Measurements from ENCODE around the gene ADGRV1.
"Not testable (repeated sequence)": the region's sequence is repeated elsewhere in the genome, so short reads cannot be mapped to it uniquely, and the experiment has no call there.

Gene ADGRV1

GRCh38 chr5:91059409-91059808 lies 500.8 kb downstream of the ADGRV1 start:
- H3K36me3 ChIP-seq (ENCODE audit: control insufficient read depth, insufficient read depth, low read length), result no peaks in the 10 kb centered on the region
- no peak overlapping the region for H3K9ac ChIP-seq (ENCODE audit: low read depth, low read length)
- no peaks in the 10 kb centered on the region for H3K27me3 ChIP-seq (ENCODE audit: control insufficient read depth, insufficient read depth, low read length)
- H3K9me3 ChIP-seq (ENCODE audit: control insufficient read depth, insufficient read depth, low read length), result no peaks in the 10 kb centered on the region
- H3K4me1 ChIP-seq (ENCODE audit: control insufficient read depth, insufficient read depth, low read length), result no peaks in the 10 kb centered on the region
- no peak overlapping the region for H3K4me3 ChIP-seq (ENCODE audit: low read depth, low read length)

GRCh38 chr5:91061094-91061493 lies 502.5 kb downstream of the ADGRV1 start:
- Histone ChIP-seq H3K9ac (ENCODE audit: low read depth, low read length) (no peak overlapping the region), H3K4me1 (ENCODE audit: control insufficient read depth, insufficient read depth, low read length) (no peaks in the 10 kb centered on the region), H3K4me3 (ENCODE audit: low read depth, low read length) (no peak overlapping the region), H3K36me3 (ENCODE audit: control insufficient read depth, insufficient read depth, low read length) (no peaks in the 10 kb centered on the region), H3K27me3 (ENCODE audit: control insufficient read depth, insufficient read depth, low read length) (no peaks in the 10 kb centered on the region), H3K9me3 (ENCODE audit: control insufficient read depth, insufficient read depth, low read length) (no peaks in the 10 kb centered on the region)

DNA sequence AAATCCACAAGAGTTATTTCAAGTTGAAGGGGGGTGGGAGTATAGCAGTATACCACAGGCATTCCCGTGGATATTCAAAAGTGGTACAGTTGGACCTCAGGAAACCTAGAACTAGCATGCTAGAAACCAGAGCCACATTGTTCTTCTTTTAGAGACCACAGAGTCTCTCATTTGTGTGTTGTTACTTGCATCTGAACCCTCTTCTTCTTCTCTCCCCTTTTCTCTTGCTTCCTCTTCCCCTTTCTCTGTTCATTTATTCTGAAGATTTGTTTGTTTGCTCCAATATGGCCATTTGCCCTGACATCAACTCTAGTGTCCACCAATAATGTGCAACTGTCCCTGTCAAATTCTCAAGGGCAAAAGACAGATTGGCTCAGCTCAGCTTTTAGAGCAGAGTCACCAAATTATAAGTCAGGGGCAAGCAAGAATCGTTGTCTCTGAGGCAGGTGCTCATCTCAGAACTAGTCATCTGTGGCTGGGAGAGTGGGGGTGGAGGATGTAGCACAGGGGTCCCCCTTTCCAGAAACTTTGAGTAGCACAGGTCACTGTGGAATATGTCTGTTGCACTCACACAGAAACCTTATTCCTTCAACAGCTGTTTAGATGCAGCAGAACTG lies 503.5 kb downstream of the ADGRV1 start:
- Histone ChIP-seq H3K4me3 (ENCODE audit: low read depth, low read length) (no peak overlapping the region), H3K4me1 (ENCODE audit: control insufficient read depth, insufficient read depth, low read length) (no peaks in the 10 kb centered on the region), H3K9ac (ENCODE audit: low read depth, low read length) (no peak overlapping the region), H3K36me3 (ENCODE audit: control insufficient read depth, insufficient read depth, low read length) (no peaks in the 10 kb centered on the region), H3K9me3 (ENCODE audit: control insufficient read depth, insufficient read depth, low read length) (no peaks in the 10 kb centered on the region), H3K27me3 (ENCODE audit: control insufficient read depth, insufficient read depth, low read length) (no peaks in the 10 kb centered on the region)

DNA sequence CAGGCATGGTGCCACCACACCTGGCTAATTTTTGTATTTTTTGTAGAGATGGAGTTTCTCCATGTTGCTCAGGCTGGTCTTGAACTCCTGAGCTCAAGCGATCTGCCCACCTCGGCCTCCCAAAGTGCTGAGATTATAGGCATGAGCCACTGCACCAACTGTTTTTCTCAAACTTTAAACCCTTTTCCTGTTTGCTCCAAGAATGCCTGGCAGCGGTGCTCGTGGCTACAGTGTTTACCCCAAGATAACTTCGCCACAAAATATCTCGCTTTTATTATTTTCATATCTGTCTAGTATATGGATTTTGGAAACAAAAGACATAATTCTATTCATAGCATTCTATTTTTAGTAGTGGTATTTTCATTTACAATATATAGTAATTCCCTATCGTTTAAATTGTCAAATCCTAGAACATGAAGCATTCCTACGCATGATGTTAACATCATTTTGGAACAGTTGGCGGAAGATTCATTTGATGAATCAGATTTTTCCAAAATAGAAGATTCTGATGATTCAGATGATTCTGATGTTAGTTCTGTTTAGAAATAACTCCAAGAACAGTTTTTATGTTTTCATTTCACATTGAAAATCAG lies 504.6 kb downstream of the ADGRV1 start:
- not testable (repeated sequence) for H3K27me3 ChIP-seq (ENCODE audit: control insufficient read depth, insufficient read depth, low read length); H3K9me3 ChIP-seq (ENCODE audit: control insufficient read depth, insufficient read depth, low read length); H3K4me3 ChIP-seq (ENCODE audit: low read depth, low read length); H3K36me3 ChIP-seq (ENCODE audit: control insufficient read depth, insufficient read depth, low read length); H3K9ac ChIP-seq (ENCODE audit: low read depth, low read length); H3K4me1 ChIP-seq (ENCODE audit: control insufficient read depth, insufficient read depth, low read length)

- H3K9me3 ChIP-seq (ENCODE audit: control insufficient read depth, insufficient read depth, low read length), result no peaks in the 10 kb centered on the region
- no peak overlapping the region for H3K9ac ChIP-seq (ENCODE audit: low read depth, low read length)
- no peaks in the 10 kb centered on the region for H3K27me3 ChIP-seq (ENCODE audit: control insufficient read depth, insufficient read depth, low read length)
- H3K4me1 ChIP-seq (ENCODE audit: control insufficient read depth, insufficient read depth, low read length), result no peaks in the 10 kb centered on the region
- no peak overlapping the region for H3K4me3 ChIP-seq (ENCODE audit: low read depth, low read length)
- no peaks in the 10 kb centered on the region for H3K36me3 ChIP-seq (ENCODE audit: control insufficient read depth, insufficient read depth, low read length)
These were observed 506.9 kb downstream of the ADGRV1 start for GRCh38 chr5:91065496-91065895.

DNA sequence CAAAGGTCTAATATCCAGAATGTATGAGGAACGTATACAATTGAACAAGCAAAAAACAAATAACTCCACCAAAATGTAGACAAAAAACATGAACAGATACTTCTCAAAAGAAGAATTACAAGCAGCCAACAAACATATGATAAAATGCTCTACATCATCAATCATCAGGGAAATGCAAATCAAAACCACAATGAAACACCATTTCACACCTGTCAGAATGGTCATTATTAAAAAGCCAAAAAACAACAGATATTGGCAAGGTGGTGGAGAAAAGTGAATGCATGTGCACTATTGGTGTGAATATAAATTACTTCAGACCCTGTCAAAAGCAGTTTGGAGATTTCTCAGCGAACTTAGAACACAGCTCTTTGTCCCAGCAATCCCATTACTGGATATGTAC lies 510.8 kb downstream of the ADGRV1 start:
- Histone ChIP-seq H3K9ac (ENCODE audit: low read depth, low read length) (no peak overlapping the region), H3K4me3 (ENCODE audit: low read depth, low read length) (no peak overlapping the region), H3K9me3 (ENCODE audit: control insufficient read depth, insufficient read depth, low read length) (no peaks in the 10 kb centered on the region), H3K36me3 (ENCODE audit: control insufficient read depth, insufficient read depth, low read length) (no peaks in the 10 kb centered on the region), H3K27me3 (ENCODE audit: control insufficient read depth, insufficient read depth, low read length) (no peaks in the 10 kb centered on the region), H3K4me1 (ENCODE audit: control insufficient read depth, insufficient read depth, low read length) (no peaks in the 10 kb centered on the region)

DNA sequence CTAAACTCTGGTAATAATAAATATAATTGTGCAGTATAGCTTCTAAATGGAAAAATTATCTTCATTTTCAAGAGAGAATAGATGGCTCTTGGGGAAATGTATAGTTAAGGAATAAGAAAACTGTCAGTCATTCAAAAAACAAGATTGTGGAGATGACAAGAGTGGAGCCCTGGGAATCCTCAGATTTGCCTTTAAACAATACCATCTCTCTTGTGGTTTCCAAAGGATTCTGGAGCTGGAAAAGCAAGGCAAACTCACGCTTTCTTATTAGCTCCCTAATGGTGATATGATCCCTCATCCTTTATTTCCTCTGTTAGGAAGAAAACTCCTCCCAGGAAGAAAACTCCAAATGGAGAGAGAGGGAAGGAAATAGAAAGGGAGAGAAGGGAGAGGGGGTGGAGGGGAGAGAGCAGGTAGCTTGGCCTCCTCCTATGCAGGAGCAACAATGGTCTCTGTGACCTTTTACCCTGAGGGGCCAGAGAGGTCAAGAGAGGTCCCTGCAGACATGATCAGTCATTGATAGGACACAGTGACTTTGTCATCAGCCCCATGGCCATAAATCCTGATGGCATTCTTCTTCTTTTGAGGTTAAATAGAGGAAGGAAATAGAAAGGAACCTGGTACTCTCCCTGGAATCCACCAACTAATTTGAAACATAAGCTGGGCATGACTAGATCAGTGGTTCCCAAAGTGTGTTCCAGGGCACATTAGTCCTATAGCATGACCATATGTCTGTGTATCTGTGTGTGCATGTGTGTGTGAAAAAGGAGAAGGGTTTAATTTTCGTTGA lies 512.4 kb downstream of the ADGRV1 start:
- no peak overlapping the region for H3K4me3 ChIP-seq (ENCODE audit: low read depth, low read length)
- no peak overlapping the region for H3K9ac ChIP-seq (ENCODE audit: low read depth, low read length)
- no peaks in the 10 kb centered on the region for H3K4me1 ChIP-seq (ENCODE audit: control insufficient read depth, insufficient read depth, low read length)
- H3K9me3 ChIP-seq (ENCODE audit: control insufficient read depth, insufficient read depth, low read length), result no peaks in the 10 kb centered on the region
- no peaks in the 10 kb centered on the region for H3K27me3 ChIP-seq (ENCODE audit: control insufficient read depth, insufficient read depth, low read length)
- H3K36me3 ChIP-seq (ENCODE audit: control insufficient read depth, insufficient read depth, low read length), result no peaks in the 10 kb centered on the region

DNA sequence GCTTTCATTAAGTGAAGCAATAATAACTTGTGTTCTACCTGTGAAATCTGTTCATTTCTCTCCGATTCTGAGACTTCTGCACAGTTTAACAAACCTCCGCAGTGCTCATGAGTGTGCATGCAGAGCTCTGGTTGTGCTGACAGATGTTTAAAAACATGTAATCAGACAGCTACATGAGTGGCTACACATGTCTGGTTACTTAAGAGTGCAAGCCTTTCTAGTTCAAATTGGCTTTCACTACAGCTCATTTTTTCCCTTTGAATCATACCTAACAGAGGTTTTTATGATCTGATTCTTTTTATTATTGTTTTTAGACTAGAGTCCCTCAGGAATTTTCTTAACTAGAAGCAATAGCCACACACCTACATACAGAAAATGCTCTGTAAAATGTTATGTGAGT lies 514.3 kb downstream of the ADGRV1 start:
- Histone ChIP-seq H3K36me3 (ENCODE audit: control insufficient read depth, insufficient read depth, low read length) (no peaks in the 10 kb centered on the region), H3K9ac (ENCODE audit: low read depth, low read length) (no peak overlapping the region), H3K4me3 (ENCODE audit: low read depth, low read length) (no peak overlapping the region), H3K27me3 (ENCODE audit: control insufficient read depth, insufficient read depth, low read length) (no peaks in the 10 kb centered on the region), H3K4me1 (ENCODE audit: control insufficient read depth, insufficient read depth, low read length) (no peaks in the 10 kb centered on the region), H3K9me3 (ENCODE audit: control insufficient read depth, insufficient read depth, low read length) (no peaks in the 10 kb centered on the region)

DNA sequence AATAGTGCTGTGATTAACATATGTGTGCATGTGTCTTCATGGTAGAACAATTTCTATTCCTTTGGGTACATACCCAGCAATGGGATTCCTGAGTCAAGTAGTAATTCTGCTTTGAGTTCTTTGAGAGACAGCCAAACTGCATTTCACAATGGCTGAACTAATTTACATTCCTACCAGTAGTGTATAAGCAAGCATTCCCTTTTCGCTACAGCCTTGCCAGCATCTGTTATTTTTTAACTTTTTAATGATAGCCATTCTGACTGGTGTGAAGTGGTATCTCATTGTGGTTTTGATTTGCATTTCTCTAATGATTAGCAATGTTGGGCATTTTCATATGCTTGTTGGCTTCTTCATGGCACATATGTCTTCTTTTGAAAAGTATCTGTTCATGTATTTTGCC lies 516.0 kb downstream of the ADGRV1 start:
- Histone ChIP-seq H3K9me3 (ENCODE audit: control insufficient read depth, insufficient read depth, low read length) (no peaks in the 10 kb centered on the region), H3K4me3 (ENCODE audit: low read depth, low read length) (no peak overlapping the region), H3K4me1 (ENCODE audit: control insufficient read depth, insufficient read depth, low read length) (no peaks in the 10 kb centered on the region), H3K27me3 (ENCODE audit: control insufficient read depth, insufficient read depth, low read length) (no peaks in the 10 kb centered on the region), H3K9ac (ENCODE audit: low read depth, low read length) (no peak overlapping the region), H3K36me3 (ENCODE audit: control insufficient read depth, insufficient read depth, low read length) (no peaks in the 10 kb centered on the region)

GRCh38 chr5:91076138-91076537 lies 517.5 kb downstream of the ADGRV1 start:
- Histone ChIP-seq H3K4me1 (ENCODE audit: control insufficient read depth, insufficient read depth, low read length) (no peaks in the 10 kb centered on the region), H3K9ac (ENCODE audit: low read depth, low read length) (no peak overlapping the region), H3K36me3 (ENCODE audit: control insufficient read depth, insufficient read depth, low read length) (no peaks in the 10 kb centered on the region), H3K9me3 (ENCODE audit: control insufficient read depth, insufficient read depth, low read length) (no peaks in the 10 kb centered on the region), H3K27me3 (ENCODE audit: control insufficient read depth, insufficient read depth, low read length) (no peaks in the 10 kb centered on the region), H3K4me3 (ENCODE audit: low read depth, low read length) (no peak overlapping the region)

GRCh38 chr5:91077623-91078022 lies 519.0 kb downstream of the ADGRV1 start:
- H3K4me1 ChIP-seq (ENCODE audit: control insufficient read depth, insufficient read depth, low read length), result no peaks in the 10 kb centered on the region
- H3K27me3 ChIP-seq (ENCODE audit: control insufficient read depth, insufficient read depth, low read length), result no peaks in the 10 kb centered on the region
- H3K9ac ChIP-seq (ENCODE audit: low read depth, low read length), result no peak overlapping the region
- no peak overlapping the region for H3K4me3 ChIP-seq (ENCODE audit: low read depth, low read length)
- H3K36me3 ChIP-seq (ENCODE audit: control insufficient read depth, insufficient read depth, low read length), result no peaks in the 10 kb centered on the region
- H3K9me3 ChIP-seq (ENCODE audit: control insufficient read depth, insufficient read depth, low read length), result no peaks in the 10 kb centered on the region

DNA sequence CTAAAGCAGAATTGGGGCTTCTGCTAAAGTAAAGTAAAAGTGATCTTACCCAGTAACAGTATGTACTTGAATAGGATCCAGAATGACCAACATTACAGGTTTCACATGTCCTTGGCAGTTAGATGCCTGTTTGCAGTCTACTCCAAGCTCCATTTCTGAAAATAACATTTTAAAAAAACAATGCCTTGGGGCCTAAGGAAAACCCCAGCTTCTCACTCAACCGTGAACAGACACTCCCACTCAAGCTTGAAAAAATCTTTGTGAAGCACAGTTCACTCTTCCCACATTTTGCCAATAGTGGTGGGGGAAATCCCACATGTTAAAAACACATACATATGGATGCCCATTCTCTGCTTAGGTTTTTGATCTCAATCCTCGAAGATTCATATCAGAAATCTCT lies 520.4 kb downstream of the ADGRV1 start:
- Histone ChIP-seq H3K36me3 (ENCODE audit: control insufficient read depth, insufficient read depth, low read length) (no peaks in the 10 kb centered on the region), H3K4me3 (ENCODE audit: low read depth, low read length) (no peak overlapping the region), H3K4me1 (ENCODE audit: control insufficient read depth, insufficient read depth, low read length) (no peaks in the 10 kb centered on the region), H3K9ac (ENCODE audit: low read depth, low read length) (no peak overlapping the region), H3K27me3 (ENCODE audit: control insufficient read depth, insufficient read depth, low read length) (no peaks in the 10 kb centered on the region), H3K9me3 (ENCODE audit: control insufficient read depth, insufficient read depth, low read length) (no peaks in the 10 kb centered on the region)

All from iPS-15b (cell line).